Sciatic nerve (tissue), 2 donors: ENCODE data around the gene CTXN1. TPM values are rescaled to one million over a fixed set of nuclear protein-coding genes. Genes with fewer than 3 reads are reported as not detected.
"Not testable (repeated sequence)": the region's sequence is repeated elsewhere in the genome, so short reads cannot be mapped to it uniquely, and the experiment has no call there.

Source experiments
- ATAC-seq: fragments of 200-7000 bp; cut with Tn5 transposase; one replicate; pipeline ENCODE4 v1.9.1; 2020; ENCODE audit warnings: mild to moderate bottlenecking, moderate library complexity
- DNase-seq: peaks from one replicate; pipeline ENCODE4 v3.0.0-alpha.2; 2020; ENCODE audit warnings: low spot score
- intact Hi-C: fragments of 100-400 bp; cut with DNase I; formaldehyde crosslinking; loops from one replicate; pipeline ENCODE4 v1.14.2; 2022
- total RNA-seq: library from RNA; stranded (reverse); fragmentation: NEBNext Ultra II Directional; extraction: Animal tissue kit (Norgen Biotek cat#: 25700); gene quantifications from one replicate; pipeline ENCODE4 v1.2.1, GENCODE V29; 2021
- donor health status: DM: no; HTN: no; CAD: no.
- donor health status: DM: no; HTN: no; CAD: no.

The CTXN1 gene
- total RNA-seq, 1 donor from 2014 or later: 1.5 TPM

GRCh38 chr19:7918062-7918614 is 7.8 kb downstream of the CTXN1 start:
- intact Hi-C loops, ATAC-seq, DNase-seq: not testable (repeated sequence)

GRCh38 chr19:7917267-7918061 is 8.5 kb downstream of the CTXN1 start:
- DNase-seq: peak; percentile 63
- no peak for ATAC-seq
- intact Hi-C loops: no loop called here

- DNase-seq (peak; percentile 55), ATAC-seq (no peak)
- intact Hi-C loops: no loop called here
Observed at GRCh38 chr19:7916955-7917266, 9.0 kb downstream of the CTXN1 start.

GRCh38 chr19:7916103-7916954 is 9.6 kb downstream of the CTXN1 start:
- DNase-seq (peak; percentile 59), ATAC-seq (no peak)
- intact Hi-C loops: no loop called here

- no peak for ATAC-seq
- no peak for DNase-seq
- intact Hi-C loops: no loop called here
Observed at GRCh38 chr19:7915250-7916102, 10.5 kb downstream of the CTXN1 start.

GRCh38 chr19:7914598-7915045 is 11.3 kb downstream of the CTXN1 start, which contains the start of gene TGFBR3L:
Gene TGFBR3L, plus strand, starts transcription at chr19:7914830.
- intact Hi-C loops: loop anchor here (5.0 kb wide), 1 partner anchor 1193 kb away; the partner anchor contains the start of gene OR7G2
- DNase-seq: no peak
- no peak for ATAC-seq

- intact Hi-C loops: loop anchor here (5.0 kb wide), 1 partner anchor 1193 kb away; the partner anchor contains the start of gene OR7G2
- DNase-seq: no peak
- no peak for ATAC-seq
Observed at GRCh38 chr19:7914099-7914498, 11.8 kb downstream of the CTXN1 start.

- no peak for DNase-seq
- intact Hi-C loops: loop anchor here (5.0 kb wide), 1 partner anchor 1194 kb away; the partner anchor contains the start of gene OR7G2
- ATAC-seq: no peak
Observed at GRCh38 chr19:7913652-7914051, 12.3 kb downstream of the CTXN1 start.

- ATAC-seq (no peak), DNase-seq (peak; percentile 56)
- intact Hi-C loops: loop anchor here (5.0 kb wide), 1 partner anchor 1194 kb away; the partner anchor contains the start of gene OR7G2
Observed at GRCh38 chr19:7912697-7913564, 13.0 kb downstream of the CTXN1 start.

- ATAC-seq (no peak), DNase-seq (peak; percentile 58)
- intact Hi-C loops: loop anchor here (5.0 kb wide), 1 partner anchor 1195 kb away; the partner anchor contains the start of gene OR7G2
Observed at GRCh38 chr19:7912144-7912696, 13.7 kb downstream of the CTXN1 start.

- no peak for ATAC-seq
- intact Hi-C loops: loop anchor here (5.0 kb wide), 1 partner anchor 1196 kb away; the partner anchor contains the start of gene OR7G2
- DNase-seq: no peak
Observed at GRCh38 chr19:7911508-7912143, 14.3 kb downstream of the CTXN1 start.

GRCh38 chr19:7910321-7911161 is 15.4 kb downstream of the CTXN1 start:
- ATAC-seq (no peak), DNase-seq (peak; percentile 57)
- intact Hi-C loops: loop anchor here (5.0 kb wide), 1 partner anchor 1197 kb away; the partner anchor contains the start of gene OR7G2

GRCh38 chr19:7909471-7910067 is 16.4 kb downstream of the CTXN1 start:
- intact Hi-C loops: loop anchor here (5.0 kb wide), 1 partner anchor 1198 kb away; the partner anchor contains the start of gene OR7G2
- DNase-seq (no peak), ATAC-seq (no peak)

- DNase-seq: no peak
- intact Hi-C loops: no loop called here
Observed at GRCh38 chr19:7908742-7909461, 17.0 kb downstream of the CTXN1 start.

More at GRCh38 chr19:7908742-7909461, 17.0 kb downstream of the CTXN1 start:
- ATAC-seq: no peak
